Testis (tissue), 3 donors: ENCODE measurements around the gene PPP1R14C. TPM values are rescaled to one million over a fixed set of nuclear protein-coding genes. Genes with fewer than 3 reads are reported as not detected.

ENCODE experiments used
- DNase-seq: peaks from one replicate; pipeline ENCODE4 v3.0.0-alpha.2; 2019
- H3K27ac ChIP-seq, 2 donors: fragments of 200-600 bp; sonication (generic); one replicate each; pipeline ENCODE4 v1.5.1; 2019
- H3K27me3 ChIP-seq: fragments of 200-600 bp; sonication (generic); one replicate; pipeline ENCODE4 v1.5.1; 2019
- H3K36me3 ChIP-seq: fragments of 200-600 bp; sonication (generic); one replicate; pipeline ENCODE4 v1.5.1; 2017; ENCODE audit warnings: low read depth; ENCODE audit errors: missing control alignments
- H3K4me1 ChIP-seq: fragments of 200-600 bp; sonication (generic); one replicate; pipeline ENCODE4 v1.5.1; 2019
- H3K4me3 ChIP-seq, 2 donors: fragments of 200-600 bp; sonication (generic); one replicate each; pipeline ENCODE4 v1.5.1; 2017 to 2019
- H3K9me3 ChIP-seq: fragments of 200-600 bp; sonication (generic); one replicate; pipeline ENCODE4 v1.5.1; 2017
- CTCF ChIP-seq, 3 experiments: fragments of 450-650 bp in 2 of 3; fragments of 200-600 bp in 1 of 3; sonication (generic) in 1 of 3; IDR thresholded peaks; one replicate each; pipeline ENCODE4 v1.5.1; 2016 to 2019; ENCODE audit warnings: antibody characterized with exemption in 3 of 3, mild to moderate bottlenecking in 2 of 3, moderate library complexity in 1 of 3
- POLR2A ChIP-seq: fragments of 450-650 bp; IDR thresholded peaks from one replicate; pipeline ENCODE4 v1.6.1; 2017; ENCODE audit warnings: antibody characterized with exemption, mild to moderate bottlenecking, moderate library complexity
- WGBS, 2 donors: methylation state at CpG; one replicate each; pipeline ENCODE4 v1.1.5; 2018; 5-methylcytosine and 5-hydroxymethylcytosine counted together
- intact Hi-C: fragments of 100-400 bp; cut with DNase I; formaldehyde crosslinking; loops from one replicate; pipeline ENCODE4 v1.15.1; 2023; ENCODE audit warnings: low total_unique reads
- polyA plus RNA-seq: library from polyadenylated mRNA; stranded (reverse); fragments of 350-450 nt; fragmentation: Illumina TruSeq; extraction: RNeasy Lipid Tissue Mini Kit (QIAGEN cat#74804); gene quantifications from one replicate; pipeline ENCODE4 v1.2.3, GENCODE V29; 2014; ENCODE audit warnings: low read depth, low replicate concordance; ENCODE audit not compliant: insufficient read depth
- total RNA-seq, 2 donors: library from RNA; depleted of rRNA; stranded (reverse); fragments of >200 nt; gene quantifications; one replicate each; pipeline ENCODE4 v1.2.3, GENCODE V29; 2016

PPP1R14C gene
- total and polyA plus RNA-seq, 3 donors from 2014 or later = 11.1 to 27.1 (median 22.4) TPM

- no peak overlapping the region for H3K27ac ChIP-seq
- no peaks in the 10 kb centered on the region for H3K36me3 ChIP-seq
- no peaks in the 10 kb centered on the region for H3K27me3 ChIP-seq
- H3K9me3 ChIP-seq = no peaks in the 10 kb centered on the region
- H3K4me3 ChIP-seq = no peak overlapping the region
- intact Hi-C loops = no loop called here
- no peak for TF ChIP-seq CTCF (IDR thresholded peaks at IDR 0.05)
- peaks cover 9% of the 10 kb centered on the region for H3K4me1 ChIP-seq
- 95% methylated on average over 7 of the region's 7 CpGs for WGBS, 2 donors
- no peak for DNase-seq
Observed at GRCh38 chr6:150198532-150198931, 55.7 kb downstream of the PPP1R14C start.

GRCh38 chr6:150199241-150199640, 56.4 kb downstream of the PPP1R14C start:
- Histone ChIP-seq H3K36me3 (peaks cover 3% of the 10 kb centered on the region), H3K27me3 (no peaks in the 10 kb centered on the region), H3K4me3 (no peak overlapping the region), H3K27ac (no peak overlapping the region), H3K9me3 (no peaks in the 10 kb centered on the region), H3K4me1 (peaks cover 9% of the 10 kb centered on the region)
- no peak for DNase-seq
- WGBS, 2 donors = 85 to 93% methylated on average over 2 of the region's 2 CpGs
- intact Hi-C loops = no loop called here
- no peak for TF ChIP-seq POLR2A
- TF ChIP-seq CTCF (IDR thresholded peaks at IDR 0.05) = no peak

GRCh38 chr6:150200428-150201100, 57.7 kb downstream of the PPP1R14C start:
- WGBS, 2 donors = 72 to 77% methylated on average over 6 of the region's 6 CpGs
- Histone ChIP-seq H3K4me1 (peaks cover 9% of the 10 kb centered on the region), H3K27me3 (no peaks in the 10 kb centered on the region), H3K9me3 (no peaks in the 10 kb centered on the region), H3K4me3 (no peak overlapping the region), H3K27ac (no peak overlapping the region), H3K36me3 (peaks cover 3% of the 10 kb centered on the region)
- no peak for DNase-seq
- intact Hi-C loops = no loop called here
- TF ChIP-seq POLR2A = no peak
- no peak for TF ChIP-seq CTCF (IDR thresholded peaks at IDR 0.05)

GRCh38 chr6:150201285-150201684, 58.4 kb downstream of the PPP1R14C start:
- intact Hi-C loops = no loop called here
- Histone ChIP-seq H3K4me1 (peaks cover 9% of the 10 kb centered on the region), H3K36me3 (peaks cover 3% of the 10 kb centered on the region), H3K27me3 (no peaks in the 10 kb centered on the region), H3K4me3 (no peak overlapping the region), H3K9me3 (no peaks in the 10 kb centered on the region), H3K27ac (no peak overlapping the region)
- no peak for DNase-seq
- WGBS, 2 donors = 89 to 94% methylated on average over 6 to 8 of the region's 8 CpGs
- TF ChIP-seq POLR2A (no peak), CTCF (IDR thresholded peaks at IDR 0.05) (no peak)

- no peak for DNase-seq
- 83 to 91% methylated on average over 9 of the region's 9 CpGs for WGBS, 2 donors
- H3K4me1 ChIP-seq = peaks cover 7% of the 10 kb centered on the region
- H3K27me3 ChIP-seq = no peaks in the 10 kb centered on the region
- TF ChIP-seq CTCF (IDR thresholded peaks at IDR 0.05) (no peak), POLR2A (no peak)
- peaks cover 3% of the 10 kb centered on the region for H3K36me3 ChIP-seq
- intact Hi-C loops = no loop called here
- no peak overlapping the region for H3K27ac ChIP-seq
- no peaks in the 10 kb centered on the region for H3K9me3 ChIP-seq
- H3K4me3 ChIP-seq = no peak overlapping the region
Observed at GRCh38 chr6:150201772-150202329, 59.0 kb downstream of the PPP1R14C start.
